Testis (tissue), 2 donors: Measurements from ENCODE around the gene DDX39B.

Experiments
- CTCF ChIP-seq, 3 experiments: fragments of 450-650 bp in 2 of 3; fragments of 200-600 bp in 1 of 3; sonication (generic) in 1 of 3; IDR thresholded peaks; one replicate each; pipeline ENCODE4 v1.5.1; 2016 to 2019; ENCODE audit warnings: antibody characterized with exemption in 3 of 3, mild to moderate bottlenecking in 2 of 3, moderate library complexity in 1 of 3
- POLR2A ChIP-seq: fragments of 450-650 bp; IDR thresholded peaks from one replicate; pipeline ENCODE4 v1.6.1; 2017; ENCODE audit warnings: antibody characterized with exemption, mild to moderate bottlenecking, moderate library complexity

- TF ChIP-seq CTCF (IDR thresholded peaks at IDR 0.05) (no peak), POLR2A (no peak)
Observed at GRCh38 chr6:31510007-31510406, 31.8 kb downstream of the DDX39B start.
